GM12874 (cell line): ENCODE measurements around the gene INMT.

ENCODE experiments used
- TF ChIP-seq, protein P1 (sequence below): IDR thresholded peaks from 2 replicates; pipeline ENCODE4 v1.5.1; 2011; ENCODE audit warnings: low read depth, mild to moderate bottlenecking, control low read depth, low read length, moderate library complexity; ENCODE audit not compliant: insufficient read depth

The INMT gene

DNA sequence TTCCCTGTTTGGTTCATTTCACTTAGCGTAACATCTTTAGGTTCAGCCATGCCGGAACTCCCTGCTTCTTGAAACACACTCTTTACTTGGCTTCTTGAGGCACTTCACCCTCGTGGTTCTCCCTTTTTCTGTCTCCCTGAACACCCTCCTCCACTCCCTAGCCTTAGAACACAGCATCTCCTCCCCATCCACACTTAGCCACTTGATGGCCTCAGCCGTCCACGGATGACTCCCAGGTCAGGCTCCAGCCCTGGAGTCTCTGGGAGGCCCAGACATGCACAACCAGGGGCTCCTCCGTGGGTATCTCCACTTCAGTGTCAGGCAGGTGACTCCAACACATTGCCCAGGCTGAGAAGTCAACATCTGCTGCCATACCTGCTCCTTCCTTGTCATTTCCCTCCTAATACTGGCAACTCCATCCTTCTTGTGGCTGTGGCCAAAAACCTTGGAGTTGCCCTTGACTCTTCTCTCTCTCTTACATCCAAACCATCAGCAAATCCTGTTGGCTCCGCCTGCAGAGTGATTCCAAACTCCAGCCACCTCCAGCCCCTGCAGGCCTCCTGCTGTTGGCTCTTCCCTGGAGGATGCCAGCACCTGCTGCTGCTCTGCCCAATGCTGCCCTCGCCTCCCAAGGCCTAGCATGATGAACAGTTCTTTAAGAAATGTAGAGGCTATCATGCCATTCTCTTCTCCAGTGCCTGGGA is 8.4 kb upstream of the INMT start:
- TF ChIP-seq, protein P1, sequence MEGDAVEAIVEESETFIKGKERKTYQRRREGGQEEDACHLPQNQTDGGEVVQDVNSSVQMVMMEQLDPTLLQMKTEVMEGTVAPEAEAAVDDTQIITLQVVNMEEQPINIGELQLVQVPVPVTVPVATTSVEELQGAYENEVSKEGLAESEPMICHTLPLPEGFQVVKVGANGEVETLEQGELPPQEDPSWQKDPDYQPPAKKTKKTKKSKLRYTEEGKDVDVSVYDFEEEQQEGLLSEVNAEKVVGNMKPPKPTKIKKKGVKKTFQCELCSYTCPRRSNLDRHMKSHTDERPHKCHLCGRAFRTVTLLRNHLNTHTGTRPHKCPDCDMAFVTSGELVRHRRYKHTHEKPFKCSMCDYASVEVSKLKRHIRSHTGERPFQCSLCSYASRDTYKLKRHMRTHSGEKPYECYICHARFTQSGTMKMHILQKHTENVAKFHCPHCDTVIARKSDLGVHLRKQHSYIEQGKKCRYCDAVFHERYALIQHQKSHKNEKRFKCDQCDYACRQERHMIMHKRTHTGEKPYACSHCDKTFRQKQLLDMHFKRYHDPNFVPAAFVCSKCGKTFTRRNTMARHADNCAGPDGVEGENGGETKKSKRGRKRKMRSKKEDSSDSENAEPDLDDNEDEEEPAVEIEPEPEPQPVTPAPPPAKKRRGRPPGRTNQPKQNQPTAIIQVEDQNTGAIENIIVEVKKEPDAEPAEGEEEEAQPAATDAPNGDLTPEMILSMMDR: peak; percentile 30; the same call in 1 of the 2 replicates

DNA sequence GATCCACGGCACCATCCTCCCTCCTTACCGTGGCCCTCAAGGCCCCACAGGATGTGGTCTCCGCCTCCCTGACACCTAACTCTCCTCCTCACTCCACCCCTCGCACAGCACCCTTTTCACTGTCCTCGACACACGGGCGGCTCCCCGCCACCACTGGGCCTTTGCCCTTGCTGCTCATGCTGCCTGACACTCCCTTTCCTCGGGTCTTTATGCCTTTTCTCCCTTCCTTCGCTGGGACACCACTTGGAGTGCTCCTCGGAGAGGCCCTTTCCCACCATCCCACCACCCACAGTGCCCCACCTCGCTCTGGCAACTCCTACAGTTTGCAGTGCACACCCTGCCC is 7.9 kb upstream of the INMT start:
- TF ChIP-seq, protein P1: no peak

DNA sequence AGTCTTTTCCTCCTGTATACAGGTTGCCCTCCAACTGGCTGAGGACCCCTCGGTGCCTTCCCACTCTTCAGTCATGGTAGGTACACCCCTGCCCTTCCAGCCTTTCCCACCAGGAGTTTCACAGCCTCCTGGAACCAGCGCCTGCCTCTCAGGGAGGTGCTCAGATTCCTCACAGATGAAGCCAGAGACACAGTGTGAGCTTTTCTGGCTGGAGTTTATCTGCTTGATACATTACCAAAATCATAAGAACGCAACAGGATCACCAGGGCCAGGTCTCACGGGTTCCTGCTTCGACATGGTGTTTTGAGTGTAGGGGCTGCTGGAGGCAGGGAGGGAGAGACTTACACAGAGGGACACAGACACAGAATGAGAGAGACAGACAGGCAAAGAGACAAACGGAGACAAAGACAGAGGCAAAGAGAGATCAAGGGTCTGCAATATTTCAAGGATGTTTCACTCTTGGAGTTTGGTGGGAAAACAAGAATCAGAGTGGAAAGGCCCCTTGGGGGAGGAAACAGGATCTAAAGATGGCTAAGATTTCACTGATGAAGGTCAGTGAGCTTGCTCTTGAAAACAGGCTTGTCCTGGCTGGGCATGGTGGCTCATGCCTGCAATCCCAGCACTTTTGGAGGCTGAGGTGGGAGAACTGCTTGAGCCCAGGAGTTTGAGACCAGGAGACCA is 6.5 kb upstream of the INMT start:
- TF ChIP-seq, protein P1: no peak

DNA sequence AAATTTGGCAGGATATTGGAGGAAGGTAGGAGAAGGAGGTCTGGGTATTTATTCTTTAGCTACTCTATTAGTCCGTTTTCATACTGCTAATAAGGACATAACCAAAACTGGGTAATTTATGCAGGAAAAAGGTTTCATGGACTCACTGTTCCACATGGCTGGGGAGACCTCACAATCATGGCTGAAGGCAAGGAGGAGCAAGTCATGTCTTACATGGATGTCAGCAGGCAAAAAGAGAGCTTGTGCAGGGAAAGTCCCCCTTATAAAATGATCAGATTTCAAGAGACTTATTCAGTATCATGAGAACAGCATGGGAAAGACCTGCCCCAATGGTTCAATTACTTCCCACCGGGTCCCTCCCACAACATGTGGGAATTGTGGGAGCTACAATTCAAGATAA is 1.9 kb upstream of the INMT start:
- TF ChIP-seq, protein P1: no peak

DNA sequence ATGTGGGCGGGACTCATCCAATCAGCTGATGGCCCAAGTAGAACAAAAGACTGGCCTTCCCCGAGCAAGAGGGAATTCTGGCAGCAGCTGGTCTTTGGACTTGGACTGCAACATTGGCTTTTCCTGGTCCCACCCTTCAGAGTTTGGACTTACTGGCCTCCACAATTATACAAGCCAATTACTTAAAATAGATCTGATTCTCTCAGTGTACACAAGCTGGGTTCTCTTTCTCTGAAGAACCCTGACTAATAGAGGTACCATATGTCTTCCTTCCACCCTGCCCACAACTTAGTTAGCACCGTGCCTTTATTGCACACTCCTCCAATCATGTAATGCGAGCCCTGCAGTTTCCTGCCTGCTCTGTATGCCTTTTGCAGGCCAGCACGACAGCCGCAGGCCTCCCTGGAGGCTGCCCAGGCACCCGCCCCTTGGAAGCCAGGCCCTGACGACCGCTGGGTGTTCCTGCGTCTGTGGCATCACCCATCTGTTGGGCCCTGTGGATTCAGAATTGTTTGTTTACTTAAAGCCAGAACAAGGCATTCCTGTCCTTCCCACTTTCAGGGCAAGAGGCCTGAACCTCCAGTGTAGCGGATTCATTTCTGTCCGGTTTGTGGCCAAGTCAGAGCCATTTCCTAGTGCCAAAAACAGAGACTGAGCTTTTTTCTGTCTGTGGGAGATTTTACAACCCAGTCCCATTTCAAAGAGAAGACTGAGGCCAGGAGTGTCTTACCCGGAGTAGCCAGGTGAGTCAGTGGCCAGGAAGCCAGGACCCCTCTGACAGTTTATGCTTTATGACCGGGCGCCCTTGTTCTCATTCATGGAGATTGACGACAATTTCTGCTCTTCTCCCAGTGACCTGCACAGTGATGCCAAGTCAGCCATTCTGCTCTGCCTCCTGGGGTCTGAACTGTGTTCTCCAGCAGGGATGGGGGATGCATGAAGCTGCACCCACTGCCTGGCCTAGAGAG is 968 bp upstream of the INMT start:
- TF ChIP-seq, protein P1: no peak

DNA sequence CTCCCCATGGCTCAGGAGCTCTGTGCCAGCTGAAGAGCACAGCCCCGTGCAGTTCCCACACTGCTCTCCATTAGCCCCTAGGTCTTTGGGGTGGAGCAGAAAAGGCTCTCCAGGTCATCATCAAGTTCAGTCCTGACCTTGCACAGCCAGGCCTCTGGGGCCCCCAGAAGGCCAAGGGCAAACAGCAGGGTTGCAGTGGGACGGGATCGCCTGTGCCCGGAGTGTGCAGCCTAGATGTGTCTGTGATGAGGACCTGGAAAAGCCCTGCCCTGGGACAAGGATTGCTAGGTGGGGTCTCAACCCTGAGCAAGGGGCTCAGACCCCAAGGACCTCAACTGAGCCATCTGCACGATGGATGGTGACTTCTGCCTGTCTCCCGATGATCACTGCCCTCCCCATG is 549 bp downstream of the INMT start:
- TF ChIP-seq, protein P1: no peak

DNA sequence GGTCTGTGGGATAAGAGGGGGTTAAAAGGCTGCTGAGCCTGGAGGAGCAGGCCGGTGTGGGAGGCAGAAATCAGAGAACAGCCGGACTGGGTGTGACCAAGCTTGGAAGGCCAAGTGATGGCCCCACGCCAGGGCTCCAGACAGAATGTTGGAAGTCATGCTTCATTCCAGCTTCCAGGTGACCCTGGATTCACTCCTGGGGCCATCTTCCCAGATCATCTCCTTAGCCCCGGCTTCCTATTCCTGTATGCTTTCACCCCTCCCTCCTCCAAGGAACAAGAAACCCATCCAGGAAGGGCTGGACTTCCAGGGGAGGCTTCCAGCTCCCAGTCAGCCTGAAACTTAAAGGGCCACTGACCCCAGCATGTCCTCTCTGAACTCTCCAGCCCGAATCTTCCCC is 1.0 kb downstream of the INMT start:
- TF ChIP-seq, protein P1: no peak
